GM23338 (cell line): ENCODE measurements around the gene NPY1R. TPM values are rescaled to one million over a fixed set of nuclear protein-coding genes. Genes with fewer than 3 reads are reported as not detected.

Source experiments
- ATAC-seq: fragments of 200-7000 bp; cut with Tn5 transposase; 3 replicates; pipeline ENCODE4 v1.9.1; 2020
- DNase-seq: peaks from one replicate; pipeline ENCODE4 v3.0.0-alpha.2; 2015; ENCODE audit warnings: low spot score
- H2AFZ ChIP-seq: fragments of 200-600 bp; sonication (generic); 2 replicates; pipeline ENCODE4 v1.8.0; 2016; ENCODE audit warnings: antibody characterized with exemption, mild to moderate bottlenecking, moderate library complexity
- H3F3A ChIP-seq: fragments of 200-600 bp; sonication (generic); replicated peaks from 2 replicates; pipeline ENCODE4 v1.8.0; 2017; ENCODE audit warnings: antibody characterized with exemption, mixed run types, low read depth
- H3K27ac ChIP-seq: fragments of 200-600 bp; sonication (generic); 2 replicates; pipeline ENCODE4 v1.6.1; 2016; ENCODE audit warnings: low read depth
- H3K27me3 ChIP-seq: fragments of 200-600 bp; sonication (generic); 2 replicates; pipeline ENCODE4 v1.8.0; 2016; ENCODE audit warnings: mild to moderate bottlenecking, mixed run types, moderate library complexity; ENCODE audit not compliant: insufficient read depth
- H3K36me3 ChIP-seq: fragments of 200-600 bp; sonication (generic); 2 replicates; pipeline ENCODE4 v1.8.0; 2016; ENCODE audit warnings: mild to moderate bottlenecking; ENCODE audit not compliant: insufficient read depth
- H3K4me1 ChIP-seq: fragments of 200-600 bp; sonication (generic); 2 replicates; pipeline ENCODE4 v1.8.0; 2016; ENCODE audit warnings: mild to moderate bottlenecking, moderate library complexity; ENCODE audit not compliant: insufficient read depth
- H3K4me2 ChIP-seq: fragments of 200-600 bp; sonication (generic); 2 replicates; pipeline ENCODE4 v1.7.1; 2017; ENCODE audit warnings: mixed run types
- H3K4me3 ChIP-seq: fragments of 200-600 bp; sonication (generic); 2 replicates; pipeline ENCODE4 v1.6.1; 2016; ENCODE audit warnings: mixed run types
- H3K79me2 ChIP-seq: fragments of 200-600 bp; sonication (generic); replicated peaks from 2 replicates; pipeline ENCODE4 v1.8.0; 2017; ENCODE audit warnings: mild to moderate bottlenecking; ENCODE audit not compliant: insufficient read depth
- H3K9me2 ChIP-seq: fragments of 200-600 bp; sonication (generic); 2 replicates; pipeline ENCODE4 v1.8.0; 2017; ENCODE audit not compliant: insufficient read depth
- H4K20me1 ChIP-seq: fragments of 200-600 bp; sonication (generic); replicated peaks from 2 replicates; pipeline ENCODE4 v1.8.0; 2017; ENCODE audit warnings: mild to moderate bottlenecking; ENCODE audit not compliant: insufficient read depth
- H3K27ac Mint-ChIP-seq: 2 replicates; pipeline ENCODE4 v1.8.0; 2020; ENCODE audit warnings: inconsistent platforms, mild to moderate bottlenecking, moderate library complexity, mixed read lengths
- H3K27me3 Mint-ChIP-seq: 3 replicates; pipeline ENCODE4 v1.8.0; 2022; ENCODE audit warnings: low read depth, mild to moderate bottlenecking, moderate library complexity, mixed read lengths, inconsistent platforms; ENCODE audit not compliant: insufficient read depth, poor library complexity
- H3K36me3 Mint-ChIP-seq: 3 replicates; pipeline ENCODE4 v1.8.0; 2021; ENCODE audit warnings: low read depth, mild to moderate bottlenecking, inconsistent platforms, moderate library complexity, mixed read lengths
- H3K4me1 Mint-ChIP-seq: 3 replicates; pipeline ENCODE4 v1.8.0; 2020; ENCODE audit warnings: mild to moderate bottlenecking, inconsistent platforms, mixed read lengths
- H3K4me3 Mint-ChIP-seq: 3 replicates; pipeline ENCODE4 v1.8.0; 2021; ENCODE audit warnings: moderate library complexity, mild to moderate bottlenecking, inconsistent platforms, mixed read lengths
- H3K9me3 Mint-ChIP-seq: 3 replicates; pipeline ENCODE4 v1.8.0; 2020; ENCODE audit warnings: moderate library complexity, mild to moderate bottlenecking, inconsistent platforms, mixed read lengths
- CREB1 ChIP-seq: fragments of 250-450 bp; sonication (Bioruptor Pico); IDR thresholded peaks from 2 replicates; pipeline ENCODE4 v1.5.0; 2020; ENCODE audit warnings: low read depth, mild to moderate bottlenecking, moderate library complexity
- ETS1 ChIP-seq: IDR thresholded peaks from 2 replicates; pipeline ENCODE4 v1.6.1; 2016; ENCODE audit warnings: antibody characterized with exemption
- EZH2 ChIP-seq: fragments of 200-600 bp; sonication (generic); IDR thresholded peaks from one replicate; pipeline ENCODE4 v1.8.0; 2017; ENCODE audit warnings: antibody characterized with exemption, mild to moderate bottlenecking, low read depth; ENCODE audit not compliant: unreplicated experiment
- EZH2phosphoT487 ChIP-seq: fragments of 200-600 bp; sonication (generic); IDR thresholded peaks from one replicate; pipeline ENCODE4 v1.8.1; 2018; ENCODE audit warnings: antibody characterized with exemption; ENCODE audit not compliant: unreplicated experiment
- JUNB ChIP-seq: IDR thresholded peaks from one replicate; pipeline ENCODE4 v1.6.1; 2016; ENCODE audit warnings: antibody characterized with exemption; ENCODE audit not compliant: unreplicated experiment
- NANOG ChIP-seq: IDR thresholded peaks from 2 replicates; pipeline ENCODE4 v1.6.1; 2016; ENCODE audit warnings: antibody characterized with exemption, borderline replicate concordance
- POLR2AphosphoS5 ChIP-seq: IDR thresholded peaks from 2 replicates; pipeline ENCODE4 v1.6.1; 2016; ENCODE audit warnings: antibody characterized with exemption, low read depth
- REST ChIP-seq: IDR thresholded peaks from one replicate; pipeline ENCODE4 v1.6.1; 2018; ENCODE audit warnings: antibody characterized with exemption; ENCODE audit not compliant: unreplicated experiment
- STAT1 ChIP-seq: IDR thresholded peaks from one replicate; pipeline ENCODE4 v1.6.1; 2016; ENCODE audit warnings: antibody characterized with exemption; ENCODE audit not compliant: unreplicated experiment
- ZNF114 ChIP-seq: fragments of 250-450 bp; sonication (Bioruptor Pico); IDR thresholded peaks from 2 replicates; pipeline ENCODE4 v1.5.0; 2020; ENCODE audit warnings: mild to moderate bottlenecking, moderate library complexity
- ZNF331 ChIP-seq: fragments of 250-450 bp; sonication (Bioruptor Pico); IDR thresholded peaks from 2 replicates; pipeline ENCODE4 v1.5.0; 2020; ENCODE audit warnings: low read depth, mild to moderate bottlenecking, moderate library complexity
- ZNF462 ChIP-seq: fragments of 250-450 bp; sonication (Bioruptor Pico); IDR thresholded peaks from 2 replicates; pipeline ENCODE4 v1.5.0; 2020; ENCODE audit warnings: mild to moderate bottlenecking, moderate library complexity
- polyA plus RNA-seq: library from polyadenylated mRNA; unstranded; fragments of >200 nt; fragmentation: Nextera tagmentation; extraction: Ambion mirVana; gene quantifications from 2 replicates; pipeline ENCODE4 v1.2.1, GENCODE V29; 2016
- total RNA-seq: library from RNA; depleted of rRNA; stranded (reverse); fragments of >200 nt; shearing (Covaris generic); gene quantifications from 2 replicates; pipeline ENCODE4 v1.2.3, GENCODE V29; 2014
- TF ChIP-seq, protein P1 (sequence below), 2 experiments: fragments of 200-600 bp in 1 of 2; sonication (generic) in 1 of 2; conservative IDR thresholded peaks; 2 replicates each; pipeline versions ENCODE4 v1.5.1 to v1.6.1; 2016 to 2017; ENCODE audit warnings: antibody characterized with exemption in 2 of 2, low read depth in 2 of 2, mild to moderate bottlenecking in 2 of 2, moderate library complexity in 1 of 2

NPY1R gene
- total and polyA plus RNA-seq, 2 experiments from 2014 or later, result 3.1 to 7.4 TPM

- Mint-ChIP-seq H3K9me3 (no peaks in the 10 kb centered on the region), H3K27ac (no peak overlapping the region), H3K4me1 (peaks cover 4% of the 10 kb centered on the region; the same call in 2 of the 3 replicates), H3K4me3 (no peak overlapping the region), H3K27me3 (no peaks in the 10 kb centered on the region), H3K36me3 (no peaks in the 10 kb centered on the region)
- Histone ChIP-seq H3K27ac (no peak overlapping the region), H3K9me2 (no peaks in the 10 kb centered on the region; the same call in 1 of the 2 replicates), H3F3A (no peaks in the 10 kb centered on the region), H3K4me1 (no peaks in the 10 kb centered on the region), H3K4me2 (no peak overlapping the region), H2AFZ (peak overlapping the region; percentile 19; the same call in 1 of the 2 replicates), H3K79me2 (no peaks in the 10 kb centered on the region), H3K4me3 (no peak overlapping the region), H3K36me3 (no peaks in the 10 kb centered on the region), H4K20me1 (no peaks in the 10 kb centered on the region), H3K27me3 (no peaks in the 10 kb centered on the region)
- no peak for ATAC-seq
- TF ChIP-seq NANOG, result no peak
- TF ChIP-seq, protein P1, sequence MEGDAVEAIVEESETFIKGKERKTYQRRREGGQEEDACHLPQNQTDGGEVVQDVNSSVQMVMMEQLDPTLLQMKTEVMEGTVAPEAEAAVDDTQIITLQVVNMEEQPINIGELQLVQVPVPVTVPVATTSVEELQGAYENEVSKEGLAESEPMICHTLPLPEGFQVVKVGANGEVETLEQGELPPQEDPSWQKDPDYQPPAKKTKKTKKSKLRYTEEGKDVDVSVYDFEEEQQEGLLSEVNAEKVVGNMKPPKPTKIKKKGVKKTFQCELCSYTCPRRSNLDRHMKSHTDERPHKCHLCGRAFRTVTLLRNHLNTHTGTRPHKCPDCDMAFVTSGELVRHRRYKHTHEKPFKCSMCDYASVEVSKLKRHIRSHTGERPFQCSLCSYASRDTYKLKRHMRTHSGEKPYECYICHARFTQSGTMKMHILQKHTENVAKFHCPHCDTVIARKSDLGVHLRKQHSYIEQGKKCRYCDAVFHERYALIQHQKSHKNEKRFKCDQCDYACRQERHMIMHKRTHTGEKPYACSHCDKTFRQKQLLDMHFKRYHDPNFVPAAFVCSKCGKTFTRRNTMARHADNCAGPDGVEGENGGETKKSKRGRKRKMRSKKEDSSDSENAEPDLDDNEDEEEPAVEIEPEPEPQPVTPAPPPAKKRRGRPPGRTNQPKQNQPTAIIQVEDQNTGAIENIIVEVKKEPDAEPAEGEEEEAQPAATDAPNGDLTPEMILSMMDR (conservative IDR thresholded peaks at IDR 0.05; ENCODE audit: low read depth in 2 of 2), result no peak
- TF ChIP-seq EZH2, result no peak
- no peak for TF ChIP-seq JUNB
- no peak for TF ChIP-seq REST
- TF ChIP-seq POLR2AphosphoS5, result no peak
- TF ChIP-seq STAT1, result no peak
- no peak for TF ChIP-seq ETS1
- TF ChIP-seq ZNF114, result no peak
- no peak for TF ChIP-seq CREB1
- no peak for TF ChIP-seq ZNF331
- TF ChIP-seq EZH2phosphoT487, result no peak
- TF ChIP-seq ZNF462, result no peak
- no peak for DNase-seq
These were observed 48.3 kb upstream of the NPY1R start for GRCh38 chr4:163380703-163381102.
